K562 (cell line): Measurements from ENCODE around the gene NACC1. TPM values are rescaled to one million over a fixed set of nuclear protein-coding genes. Genes with fewer than 3 reads are reported as not detected.

Source experiments
- ATAC-seq: fragments of 200-7000 bp; cut with Tn5 transposase; 3 replicates; pipeline ENCODE4 v1.9.1; 2020; ENCODE audit warnings: moderate library complexity
- BruUV-seq: library from RNA; stranded (reverse); fragments of 400-500 nt; replicated peaks from 2 replicates; lab custom pipeline; 2021; lab: Mats Ljungman, UMichigan
- CTCF ChIA-PET: fragments of 300-600 bp; formaldehyde crosslinking; extraction: SDS; loops from one replicate; lab custom pipeline; 2021; ENCODE audit warnings: low intra/inter-chr PET ratio; lab: Yijun Ruan, JAX
- POLR2A ChIA-PET: fragments of 300-600, 350-650 bp; sonication (Branson Sonifier 250); formaldehyde crosslinking; extraction: SDS; loops from one replicate; lab custom pipeline; 2021; ENCODE audit warnings: antibody characterized with exemption, inconsistent platforms; lab: Yijun Ruan, JAX
- DNase-seq, 4 experiments: peaks; one replicate each; pipeline versions ENCODE4 v3.0.0 to v3.0.0-alpha.2; 2011 to 2018; ENCODE audit warnings: low spot score in 3 of 4, mixed read lengths in 3 of 4; ENCODE audit errors: extremely low read depth in 1 of 4
- FAIRE-seq: peaks from 2 replicates; lab custom pipeline; 2011; peaks lifted over from hg19 to GRCh38; lab: Jason Lieb, UNC
- H2AFZ ChIP-seq: 2 replicates; pipeline ENCODE4 v1.6.0; 2011; ENCODE audit warnings: low read depth, low read length, control low read depth, inconsistent platforms
- H3K27ac ChIP-seq: fragments of 200-600 bp; 3 replicates; pipeline ENCODE4 v1.8.0; 2011; ENCODE audit warnings: low read depth, mild to moderate bottlenecking, control low read depth, inconsistent platforms, low read length, moderate library complexity, mixed read lengths; ENCODE audit errors: extremely low read depth
- H3K27me3 ChIP-seq, 2 experiments: fragments of 300-600 bp in 1 of 2; 2 replicates in 1 of 2; 3 replicates in 1 of 2; pipeline versions ENCODE4 v1.6.0 to v1.8.0; 2011; ENCODE audit warnings: inconsistent platforms in 2 of 2, low read length in 2 of 2, mild to moderate bottlenecking in 1 of 2, mixed read lengths in 1 of 2, moderate library complexity in 1 of 2; ENCODE audit not compliant: control insufficient read depth in 2 of 2, insufficient read depth in 2 of 2
- H3K36me3 ChIP-seq: fragments of 300-600 bp; 3 replicates; pipeline ENCODE4 v1.8.0; 2011; ENCODE audit warnings: mild to moderate bottlenecking, low read length, inconsistent platforms; ENCODE audit not compliant: control insufficient read depth, insufficient read depth
- H3K4me1 ChIP-seq, 2 experiments: fragments of 200-600 bp in 1 of 2; replicated peaks in 1 of 2; 2 replicates in 1 of 2; 3 replicates in 1 of 2; pipeline versions ENCODE4 v1.5.1 to v1.8.0; 2011; ENCODE audit warnings: inconsistent platforms in 2 of 2, low read length in 2 of 2, mild to moderate bottlenecking in 1 of 2, mixed read lengths in 1 of 2, moderate library complexity in 1 of 2; ENCODE audit not compliant: control insufficient read depth in 2 of 2, insufficient read depth in 2 of 2
- H3K4me2 ChIP-seq: 2 replicates; pipeline ENCODE4 v1.6.1; 2011; ENCODE audit warnings: low read length, control low read depth, inconsistent platforms, mixed read lengths; ENCODE audit not compliant: insufficient read depth
- H3K4me3 ChIP-seq: fragments of 200-600 bp; sonication (generic), shearing (Covaris generic); 2 replicates; pipeline ENCODE4 v1.5.1; 2016; ENCODE audit warnings: control low read depth, inconsistent platforms
- H3K79me2 ChIP-seq: fragments of 200-600 bp; 3 replicates; pipeline ENCODE4 v1.8.0; 2011; ENCODE audit warnings: low read length, inconsistent platforms; ENCODE audit not compliant: control insufficient read depth, insufficient read depth
- H3K9ac ChIP-seq, 2 experiments: 2 replicates each; pipeline versions ENCODE4 v1.6.0 to v1.6.1; 2011; ENCODE audit warnings: low read depth in 2 of 2, low read length in 2 of 2, control low read depth in 1 of 2, inconsistent platforms in 1 of 2, mild to moderate bottlenecking in 1 of 2, mixed read lengths in 1 of 2; ENCODE audit not compliant: insufficient read depth in 1 of 2
- H3K9me1 ChIP-seq: one replicate; pipeline ENCODE4 v1.6.0; 2011; ENCODE audit warnings: inconsistent platforms, mild to moderate bottlenecking, low read length, moderate library complexity; ENCODE audit not compliant: control insufficient read depth, insufficient read depth
- H3K9me3 ChIP-seq: replicated peaks from 2 replicates; pipeline ENCODE4 v1.5.1; 2011; ENCODE audit warnings: low read depth, low read length, inconsistent platforms; ENCODE audit not compliant: control insufficient read depth, insufficient read depth
- H4K20me1 ChIP-seq: replicated peaks from 2 replicates; pipeline ENCODE4 v1.6.1; 2011; ENCODE audit warnings: low read length, inconsistent platforms, mixed read lengths; ENCODE audit not compliant: control insufficient read depth, insufficient read depth
- E2F3 ChIP-seq: fragments of 250-450 bp; sonication (Bioruptor Pico); IDR thresholded peaks from 2 replicates; pipeline ENCODE4 v1.4.0; 2020; ENCODE audit warnings: mild to moderate bottlenecking
- PTBP1 ChIP-seq: fragments of 200-400 bp; formaldehyde crosslinking; IDR thresholded peaks from 2 replicates; pipeline ENCODE4 v1.6.1; 2017; ENCODE audit warnings: low read depth, low read length
- RAD21 ChIP-seq, 2 experiments: fragments of 250-450 bp in 1 of 2; fragments of 450-650 bp in 1 of 2; sonication (Bioruptor Pico) in 1 of 2; formaldehyde crosslinking in 1 of 2; IDR thresholded peaks in 1 of 2; conservative IDR thresholded peaks in 1 of 2; 2 replicates each; pipeline versions ENCODE4 v1.4.0 to v1.8.0; 2020 to 2022; ENCODE audit warnings: mild to moderate bottlenecking in 2 of 2, moderate library complexity in 1 of 2
- RERE ChIP-seq: sonication (generic); formaldehyde crosslinking; IDR thresholded peaks from 2 replicates; pipeline ENCODE4 v1.8.0; 2023; ENCODE audit warnings: missing genetic modification reagents, mild to moderate bottlenecking, borderline replicate concordance
- YY1 ChIP-seq, 3 experiments: IDR thresholded peaks; 2 replicates each; pipeline ENCODE4 v1.6.1; 2011; ENCODE audit warnings: low read length in 2 of 3, mild to moderate bottlenecking in 2 of 3, moderate library complexity in 2 of 3, borderline replicate concordance in 1 of 3, control low read depth in 1 of 3, low read depth in 1 of 3; ENCODE audit not compliant: insufficient read depth in 3 of 3, insufficient replicate concordance in 2 of 3, control insufficient read depth in 1 of 3, insufficient read length in 1 of 3; ENCODE audit errors: extremely low read depth in 1 of 3
- ZNF431 ChIP-seq: sonication (generic); formaldehyde crosslinking; IDR thresholded peaks from 2 replicates; pipeline ENCODE4 v1.8.0; 2022; ENCODE audit warnings: mild to moderate bottlenecking, missing genetic modification reagents
- ZNF696 ChIP-seq: fragments of 250-450 bp; sonication (Bioruptor Pico); conservative IDR thresholded peaks from 2 replicates; pipeline ENCODE4 v1.4.0; 2020; ENCODE audit warnings: mild to moderate bottlenecking, moderate library complexity
- WGBS: fragments of 100-300 bp; shearing (Covaris generic); methylation state at CpG from one replicate; pipeline ENCODE4 v1.1.6; 2016; ENCODE audit warnings: low coverage, mixed read lengths; ENCODE audit not compliant: insufficient coverage; ENCODE audit errors: missing lambda C conversion rate; 5-methylcytosine and 5-hydroxymethylcytosine counted together
- in situ Hi-C: fragments of 300-500 bp; cut with MboI; formaldehyde crosslinking; loops from 4 replicates; pipeline ENCODE4 v1.15.0; 2018; ENCODE audit warnings: inconsistent platforms, mixed read lengths
- intact Hi-C: fragments of 100-400 bp; cut with micrococcal nuclease; formaldehyde crosslinking; loops from 2 replicates; pipeline ENCODE4 v1.14.2; 2022
- polyA plus RNA-seq, 8 experiments: library from polyadenylated mRNA; depleted of rRNA in 4 of 8; stranded (reverse) in 5 of 8; unstranded in 3 of 8; fragments of >200 nt; fragmentation: Nextera tagmentation in 2 of 8; fragmentation: Illumina TruSeq in 1 of 8; extraction: Ambion mirVana in 2 of 8; extraction: Trizol in 1 of 8; gene quantifications; 2 replicates each; pipeline versions ENCODE4 v1.2.1 to v1.2.3, GENCODE V29; 2011 to 2014; ENCODE audit warnings: inconsistent platforms in 1 of 8, missing spikeins in 1 of 8
- total RNA-seq, 7 experiments: library from RNA; depleted of rRNA in 6 of 7; stranded (reverse); fragments of >200 nt in 6 of 7; fragmentation: Illumina TruSeq in 2 of 7; extraction: Trizol in 2 of 7; gene quantifications; 2 replicates each; pipeline versions ENCODE4 v1.2.1 to v1.2.3, GENCODE V29; 2011 to 2021; ENCODE audit warnings: low replicate concordance in 1 of 7
- TF ChIP-seq, protein P1 (sequence below): IDR thresholded peaks from 2 replicates; pipeline ENCODE4 v1.6.1; 2016; ENCODE audit warnings: missing genetic modification characterization, missing compliant biosample characterization

Gene NACC1
- total and polyA plus RNA-seq, 9 of the 15 experiments (the other 6 are each of a cell fraction or from before 2014, with no cell fraction given): 0.04 to 96.6 (median 25.8) TPM

GRCh38 chr19:13151605-13152355, 33.7 kb downstream of the NACC1 start:
- peak; percentile 91 to 98 (median 94) for DNase-seq
- in situ Hi-C loops (no loop called here), intact Hi-C loops (loop anchor here (2.0 to 5.0 kb wide), 3 partner anchors 33 to 49 kb away; partner anchors contain the start of genes LYL1 and NACC1)
- Histone ChIP-seq H3K4me3 (peak overlapping the region; percentile 98), H3K27me3 (no peaks in the 10 kb centered on the region), H3K79me2 (peaks cover 65% of the 10 kb centered on the region), H3K36me3 (peaks cover 14% of the 10 kb centered on the region; the same call in 1 of the 3 replicates), H3K9ac (peak overlapping the region; percentile 96 to 97), H3K9me3 (no peaks in the 10 kb centered on the region), H3K4me2 (peak overlapping the region; percentile 93), H3K9me1 (no peaks in the 10 kb centered on the region), H3K27ac (peak overlapping the region; percentile 95), H3K4me1 (peaks cover 14 to 70% of the 10 kb centered on the region in 2 experiments), H2AFZ (peak overlapping the region; percentile 51), H4K20me1 (peaks cover 23% of the 10 kb centered on the region)
- CTCF ChIA-PET: no interaction called here
- POLR2A ChIA-PET: interaction anchor here (0.6 to 2.3 kb wide), 30 partner anchors 8 to 878 kb away, joined by 3 to 45 read pairs (median 4); partner anchors contain the start of genes NACC1 and TRMT1
- ATAC-seq: peak; percentile 66
- no TSS peak for BruUV-seq
- FAIRE-seq: peak; percentile 70
- WGBS: under 1% methylated on average over 54 of the region's 71 CpGs
- TF ChIP-seq PTBP1: no peak
- no peak for TF ChIP-seq RAD21 (CRISPR knock-in tag; conservative IDR thresholded peaks at IDR 0.05 in 1 of 2, IDR thresholded peaks at IDR 0.05 in 1 of 2)
- peak in 2 of 3 experiments; percentile 6 to 76 for TF ChIP-seq YY1 (IDR thresholded peaks at IDR 0.05; ENCODE audit: borderline replicate concordance in 1 of 3, control insufficient read depth in 1 of 3, extremely low read depth in 1 of 3, insufficient read depth in 3 of 3, insufficient read length in 1 of 3, insufficient replicate concordance in 2 of 3, low read depth in 1 of 3, low read length in 2 of 3)
- TF ChIP-seq, protein P1, sequence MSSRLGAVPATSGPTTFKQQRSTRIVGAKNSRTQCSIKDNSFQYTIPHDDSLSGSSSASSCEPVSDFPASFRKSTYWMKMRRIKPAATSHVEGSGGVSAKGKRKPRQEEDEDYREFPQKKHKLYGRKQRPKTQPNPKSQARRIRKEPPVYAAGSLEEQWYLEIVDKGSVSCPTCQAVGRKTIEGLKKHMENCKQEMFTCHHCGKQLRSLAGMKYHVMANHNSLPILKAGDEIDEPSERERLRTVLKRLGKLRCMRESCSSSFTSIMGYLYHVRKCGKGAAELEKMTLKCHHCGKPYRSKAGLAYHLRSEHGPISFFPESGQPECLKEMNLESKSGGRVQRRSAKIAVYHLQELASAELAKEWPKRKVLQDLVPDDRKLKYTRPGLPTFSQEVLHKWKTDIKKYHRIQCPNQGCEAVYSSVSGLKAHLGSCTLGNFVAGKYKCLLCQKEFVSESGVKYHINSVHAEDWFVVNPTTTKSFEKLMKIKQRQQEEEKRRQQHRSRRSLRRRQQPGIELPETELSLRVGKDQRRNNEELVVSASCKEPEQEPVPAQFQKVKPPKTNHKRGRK (tag): no peak
- no peak for TF ChIP-seq ZNF431 (CRISPR knock-in tag)
- peak; percentile 89 for TF ChIP-seq E2F3 (CRISPR knock-in tag)
- TF ChIP-seq RERE (CRISPR knock-in tag): no peak
- no peak for TF ChIP-seq ZNF696 (CRISPR knock-in tag)
